Lung (tissue), 12 donors: Measurements from ENCODE around the gene CCR5. TPM values are rescaled to one million over a fixed set of nuclear protein-coding genes. Genes with fewer than 3 reads are reported as not detected.

Source experiments
- ATAC-seq: fragments of 200-7000 bp; cut with Tn5 transposase; one replicate; pipeline ENCODE4 v1.9.1; 2020; ENCODE audit warnings: moderate number of reproducible peaks; ENCODE audit not compliant: insufficient read depth, low FRiP score
- DNase-seq, 3 donors: peaks; one replicate each; pipeline ENCODE4 v3.0.0-alpha.2; 2013 to 2017
- H3K27ac ChIP-seq, 2 donors: one replicate each; pipeline ENCODE4 v1.5.1; 2013; ENCODE audit warnings: mild to moderate bottlenecking in 2 of 2, moderate library complexity in 2 of 2, control low read depth in 1 of 2, inconsistent platforms in 1 of 2, low read depth in 1 of 2, low read length in 1 of 2
- H3K27me3 ChIP-seq, 3 donors: one replicate each; pipeline ENCODE4 v1.5.1; 2013; ENCODE audit warnings: low read length in 2 of 3; ENCODE audit not compliant: control insufficient read depth in 3 of 3, insufficient read depth in 3 of 3
- H3K36me3 ChIP-seq, 4 donors: one replicate each; pipeline ENCODE4 v1.5.1; 2013; ENCODE audit warnings: low read length in 4 of 4, mild to moderate bottlenecking in 1 of 4, moderate library complexity in 1 of 4; ENCODE audit not compliant: control insufficient read depth in 4 of 4, insufficient read depth in 4 of 4
- H3K4me1 ChIP-seq, 5 donors: one replicate each; pipeline ENCODE4 v1.5.1; 2013; ENCODE audit warnings: low read length in 5 of 5, mild to moderate bottlenecking in 2 of 5, moderate library complexity in 1 of 5; ENCODE audit not compliant: control insufficient read depth in 5 of 5, insufficient read depth in 5 of 5
- H3K4me3 ChIP-seq: one replicate; pipeline ENCODE4 v1.5.1; 2013; ENCODE audit warnings: mild to moderate bottlenecking, control low read depth, moderate library complexity
- H3K9ac ChIP-seq, 2 donors: one replicate each; pipeline ENCODE4 v1.5.1; 2013; ENCODE audit warnings: low read length in 2 of 2, control low read depth in 1 of 2; ENCODE audit not compliant: insufficient read depth in 1 of 2
- H3K9me3 ChIP-seq, 4 donors: one replicate each; pipeline ENCODE4 v1.5.1; 2013; ENCODE audit warnings: low read length in 3 of 4, mild to moderate bottlenecking in 1 of 4, moderate library complexity in 1 of 4; ENCODE audit not compliant: control insufficient read depth in 4 of 4, insufficient read depth in 3 of 4
- CTCF ChIP-seq: IDR thresholded peaks from 2 replicates; pipeline ENCODE4 v1.5.1; 2012; ENCODE audit warnings: mild to moderate bottlenecking; ENCODE audit errors: control extremely low read depth, extremely low read depth
- WGBS, 2 donors: extraction: QIAGEN DNeasy Blood & Tissue Kit; methylation state at CpG; one replicate each; pipeline ENCODE4 v1.1.7; 2013; 5-methylcytosine and 5-hydroxymethylcytosine counted together
- polyA plus RNA-seq, 2 donors: library from polyadenylated mRNA; stranded (reverse); fragments of 200-250 nt; gene quantifications; one replicate each; pipeline ENCODE4 v1.2.1, GENCODE V29; 2013
- total RNA-seq, 2 donors: library from RNA; depleted of rRNA in 1 of 2; stranded (reverse); fragments of >200 nt in 1 of 2; gene quantifications; one replicate each; pipeline ENCODE4 v1.2.1, GENCODE V29; 2014 to 2021
- donor health status: control.
- donor health status: control.
- donor health status: Bipolar disorder and iron deficiency.
- donor health status: healthy.
- donor health status: DM: yes; HTN: yes; CAD: no.

CCR5 gene
- total and polyA plus RNA-seq, 4 donors = 2.2 to 16.6 (median 3.6) TPM

- H3K27ac ChIP-seq = no peak overlapping the region
- no peak for TF ChIP-seq CTCF
- H3K27me3 ChIP-seq = no peaks in the 10 kb centered on the region
- no peak overlapping the region for H3K4me3 ChIP-seq
- ATAC-seq (no peak), DNase-seq (no peak)
- H3K36me3 ChIP-seq = no peaks in the 10 kb centered on the region
- no peaks in the 10 kb centered on the region for H3K9me3 ChIP-seq
- H3K9ac ChIP-seq = no peak overlapping the region
- 79 to 86% methylated on average over 9 of the region's 9 CpGs for WGBS, 2 donors
- peaks cover 0 to 15% (median 8%) of the 10 kb centered on the region in 5 donors for H3K4me1 ChIP-seq
These were observed 47.3 kb downstream of the CCR5 start for GRCh38 chr3:46417841-46418611.

DNA sequence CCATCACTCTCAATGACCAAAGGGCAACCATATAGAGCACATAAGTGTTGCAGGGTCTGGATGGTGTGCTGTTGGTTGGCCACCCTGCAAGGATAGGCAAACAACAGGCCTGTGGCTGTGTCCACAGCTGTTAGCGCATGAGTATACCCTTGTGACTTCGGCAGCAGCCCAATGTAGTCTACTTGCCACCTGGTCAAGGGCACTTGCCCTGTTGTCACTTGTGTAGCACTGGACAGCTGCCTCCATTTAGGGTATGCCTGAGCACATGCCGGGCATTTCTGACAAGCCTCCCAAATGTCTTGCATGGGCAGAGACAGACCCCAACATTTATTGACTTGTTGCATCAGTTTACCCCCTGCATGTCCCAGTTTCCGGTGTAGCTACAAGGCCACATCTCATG lies 49.1 kb downstream of the CCR5 start:
- 96% methylated on average over 4 of the region's 4 CpGs for WGBS, 2 donors
- H3K4me3 ChIP-seq = no peak overlapping the region
- H3K27ac ChIP-seq = no peak overlapping the region
- DNase-seq = no peak
- TF ChIP-seq CTCF = no peak
- H3K9me3 ChIP-seq = no peaks in the 10 kb centered on the region
- H3K27me3 ChIP-seq = no peaks in the 10 kb centered on the region
- peaks cover 0 to 15% (median 8%) of the 10 kb centered on the region in 5 donors for H3K4me1 ChIP-seq
- ATAC-seq = no peak
- no peak overlapping the region for H3K9ac ChIP-seq
- no peaks in the 10 kb centered on the region for H3K36me3 ChIP-seq

DNA sequence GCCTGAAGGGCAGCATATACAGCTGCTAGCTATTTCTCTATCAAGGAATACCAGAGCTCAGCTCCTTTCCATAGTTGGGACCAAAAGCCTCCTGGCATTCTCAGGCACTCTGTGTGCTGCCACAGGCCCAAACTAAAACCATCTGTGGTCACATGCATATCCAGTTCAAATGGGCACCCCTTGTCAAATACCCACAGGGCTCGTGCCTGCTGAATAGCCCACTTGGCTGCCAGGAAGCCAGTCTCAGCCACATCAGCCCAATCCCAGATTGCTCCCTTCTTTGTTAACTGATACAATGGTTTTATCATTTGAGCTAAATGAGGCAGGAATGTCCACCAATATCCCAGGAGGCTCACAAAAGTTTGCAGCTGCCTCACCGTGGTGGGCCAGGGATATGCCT lies 50.2 kb downstream of the CCR5 start:
- no peak overlapping the region for H3K4me3 ChIP-seq
- no peaks in the 10 kb centered on the region for H3K36me3 ChIP-seq
- no peak overlapping the region for H3K27ac ChIP-seq
- no peak for ATAC-seq
- TF ChIP-seq CTCF = no peak
- no peak overlapping the region for H3K9ac ChIP-seq
- no peaks in the 10 kb centered on the region for H3K27me3 ChIP-seq
- H3K9me3 ChIP-seq = no peaks in the 10 kb centered on the region
- peaks cover 0 to 14% (median 8%) of the 10 kb centered on the region in 5 donors for H3K4me1 ChIP-seq
- DNase-seq = no peak
- WGBS, 2 donors = 96 to 98% methylated on average over 2 of the region's 2 CpGs

GRCh38 chr3:46422617-46423016 lies 51.9 kb downstream of the CCR5 start:
- H3K27ac ChIP-seq = no peak overlapping the region
- no peaks in the 10 kb centered on the region for H3K27me3 ChIP-seq
- H3K4me1 ChIP-seq = peaks cover 0 to 15% (median 6%) of the 10 kb centered on the region in 5 donors
- no peaks in the 10 kb centered on the region for H3K9me3 ChIP-seq
- 94 to 95% methylated on average over 6 of the region's 6 CpGs for WGBS, 2 donors
- no peaks in the 10 kb centered on the region for H3K36me3 ChIP-seq
- DNase-seq (no peak), ATAC-seq (no peak)
- no peak for TF ChIP-seq CTCF
- no peak overlapping the region for H3K4me3 ChIP-seq
- H3K9ac ChIP-seq = no peak overlapping the region
